GM12801 (cell line): ENCODE measurements around the gene ENTPD5.

Experiments used
- CTCF ChIP-seq: IDR thresholded peaks from one replicate; pipeline ENCODE4 v1.5.1; 2011; ENCODE audit warnings: control low read depth; ENCODE audit not compliant: insufficient read length; ENCODE audit errors: extremely low read depth

Gene ENTPD5

GRCh38 chr14:74018586-74019407 is at the start of gene ENTPD5, which contains the start of gene BBOF1:
ENTPD5 (minus strand) TSS chr14:74019288; CDS start chr14:73988102, 31,186 bp downstream.
BBOF1 (plus strand) TSS chr14:74019349; CDS start chr14:74019479, 130 bp downstream.
- TF ChIP-seq CTCF: no peak

GRCh38 chr14:74065746-74066575 is 46.9 kb upstream of the ENTPD5 start:
- no peak for TF ChIP-seq CTCF

- no peak for TF ChIP-seq CTCF
Observed at GRCh38 chr14:74064883-74065282, 45.8 kb upstream of the ENTPD5 start.

- no peak for TF ChIP-seq CTCF
Observed at GRCh38 chr14:74064426-74064825, 45.3 kb upstream of the ENTPD5 start.

GRCh38 chr14:74062809-74063150 is 43.7 kb upstream of the ENTPD5 start:
- no peak for TF ChIP-seq CTCF

GRCh38 chr14:74049876-74050495 is 30.9 kb upstream of the ENTPD5 start:
- no peak for TF ChIP-seq CTCF

- TF ChIP-seq CTCF: no peak
Observed at GRCh38 chr14:74048281-74048680, 29.2 kb upstream of the ENTPD5 start.
